Measurements from ENCODE around the gene UBTF. TPM values are rescaled to one million over a fixed set of nuclear protein-coding genes. Genes with fewer than 3 reads are reported as not detected.

UBTF gene, protein sequence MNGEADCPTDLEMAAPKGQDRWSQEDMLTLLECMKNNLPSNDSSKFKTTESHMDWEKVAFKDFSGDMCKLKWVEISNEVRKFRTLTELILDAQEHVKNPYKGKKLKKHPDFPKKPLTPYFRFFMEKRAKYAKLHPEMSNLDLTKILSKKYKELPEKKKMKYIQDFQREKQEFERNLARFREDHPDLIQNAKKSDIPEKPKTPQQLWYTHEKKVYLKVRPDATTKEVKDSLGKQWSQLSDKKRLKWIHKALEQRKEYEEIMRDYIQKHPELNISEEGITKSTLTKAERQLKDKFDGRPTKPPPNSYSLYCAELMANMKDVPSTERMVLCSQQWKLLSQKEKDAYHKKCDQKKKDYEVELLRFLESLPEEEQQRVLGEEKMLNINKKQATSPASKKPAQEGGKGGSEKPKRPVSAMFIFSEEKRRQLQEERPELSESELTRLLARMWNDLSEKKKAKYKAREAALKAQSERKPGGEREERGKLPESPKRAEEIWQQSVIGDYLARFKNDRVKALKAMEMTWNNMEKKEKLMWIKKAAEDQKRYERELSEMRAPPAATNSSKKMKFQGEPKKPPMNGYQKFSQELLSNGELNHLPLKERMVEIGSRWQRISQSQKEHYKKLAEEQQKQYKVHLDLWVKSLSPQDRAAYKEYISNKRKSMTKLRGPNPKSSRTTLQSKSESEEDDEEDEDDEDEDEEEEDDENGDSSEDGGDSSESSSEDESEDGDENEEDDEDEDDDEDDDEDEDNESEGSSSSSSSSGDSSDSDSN
- 22.2 and 28.6 TPM in 2 replicates for total RNA-seq

DNA sequence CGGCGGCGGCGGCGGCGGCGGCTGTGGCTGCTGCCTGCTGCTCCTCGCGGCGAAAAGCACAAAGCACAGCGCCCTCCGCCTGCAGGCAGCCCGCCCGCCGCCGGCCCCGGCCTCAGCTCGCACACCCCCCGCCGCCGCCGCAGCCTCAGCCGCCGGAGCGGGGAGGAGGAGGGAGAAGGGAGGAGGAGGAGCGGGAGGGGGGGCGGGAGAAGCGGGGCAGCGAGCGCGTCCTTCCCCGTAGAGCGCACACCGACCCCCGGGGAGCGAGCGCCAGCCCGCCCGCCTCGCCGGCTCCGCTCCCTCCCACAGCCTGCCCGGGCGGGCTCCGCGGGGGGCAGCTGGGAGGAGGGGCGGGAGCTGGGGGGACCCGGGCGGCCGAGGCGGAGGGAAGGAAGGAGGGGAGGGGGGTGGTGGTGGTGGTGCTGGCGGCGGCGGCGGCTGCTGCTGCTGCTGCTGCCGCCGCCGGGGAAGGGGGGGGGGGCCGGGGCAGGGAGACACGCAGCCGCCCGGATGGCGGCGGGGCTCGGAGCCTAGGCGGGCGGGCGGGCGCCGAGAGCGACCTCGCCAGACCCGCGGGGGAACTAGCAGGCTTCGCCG is at the start of gene UBTF:
TSS of gene UBTF (minus strand) at position 60 of the 597 bp plus-strand sequence. CDS start 1,446 bp downstream, outside the sequence.

DNA sequence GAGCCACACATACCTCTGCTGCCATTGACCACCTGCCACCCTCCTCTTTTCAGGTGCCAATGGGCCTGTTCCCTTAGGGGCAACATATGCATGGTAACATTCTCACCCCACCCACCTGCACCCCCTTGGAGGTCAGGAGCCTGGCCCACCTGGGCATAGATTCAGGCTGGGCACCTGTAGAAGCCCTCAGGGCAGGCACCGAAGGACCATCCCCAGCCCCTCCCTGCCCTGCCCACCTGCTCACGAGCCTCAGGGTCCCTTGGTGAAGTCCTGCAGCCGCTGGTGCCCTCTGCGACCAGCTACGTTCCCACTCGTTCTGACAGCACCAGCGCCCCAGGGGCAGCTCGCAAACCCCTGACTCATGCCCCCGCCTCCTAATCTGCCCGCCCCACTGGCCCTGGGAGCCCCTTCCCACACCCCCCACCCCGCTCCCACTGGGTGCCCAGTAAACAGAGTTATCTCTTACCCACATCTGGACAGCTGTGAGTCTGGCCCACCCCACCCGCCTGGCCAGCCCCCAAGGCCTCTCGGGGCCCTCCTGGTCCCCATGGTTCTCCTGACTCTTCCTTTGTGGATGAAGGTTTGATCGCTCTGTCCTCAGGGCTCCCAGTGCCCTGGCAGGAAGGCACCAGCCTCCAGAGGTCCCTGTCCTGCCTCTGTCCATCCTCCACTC is 48.5 kb upstream of the UBTF start, which contains the start of gene SLC4A1:
TSS of gene SLC4A1 (minus strand) at position 318 of the 673 bp plus-strand sequence. CDS start 5,269 bp downstream, outside the sequence.

DNA sequence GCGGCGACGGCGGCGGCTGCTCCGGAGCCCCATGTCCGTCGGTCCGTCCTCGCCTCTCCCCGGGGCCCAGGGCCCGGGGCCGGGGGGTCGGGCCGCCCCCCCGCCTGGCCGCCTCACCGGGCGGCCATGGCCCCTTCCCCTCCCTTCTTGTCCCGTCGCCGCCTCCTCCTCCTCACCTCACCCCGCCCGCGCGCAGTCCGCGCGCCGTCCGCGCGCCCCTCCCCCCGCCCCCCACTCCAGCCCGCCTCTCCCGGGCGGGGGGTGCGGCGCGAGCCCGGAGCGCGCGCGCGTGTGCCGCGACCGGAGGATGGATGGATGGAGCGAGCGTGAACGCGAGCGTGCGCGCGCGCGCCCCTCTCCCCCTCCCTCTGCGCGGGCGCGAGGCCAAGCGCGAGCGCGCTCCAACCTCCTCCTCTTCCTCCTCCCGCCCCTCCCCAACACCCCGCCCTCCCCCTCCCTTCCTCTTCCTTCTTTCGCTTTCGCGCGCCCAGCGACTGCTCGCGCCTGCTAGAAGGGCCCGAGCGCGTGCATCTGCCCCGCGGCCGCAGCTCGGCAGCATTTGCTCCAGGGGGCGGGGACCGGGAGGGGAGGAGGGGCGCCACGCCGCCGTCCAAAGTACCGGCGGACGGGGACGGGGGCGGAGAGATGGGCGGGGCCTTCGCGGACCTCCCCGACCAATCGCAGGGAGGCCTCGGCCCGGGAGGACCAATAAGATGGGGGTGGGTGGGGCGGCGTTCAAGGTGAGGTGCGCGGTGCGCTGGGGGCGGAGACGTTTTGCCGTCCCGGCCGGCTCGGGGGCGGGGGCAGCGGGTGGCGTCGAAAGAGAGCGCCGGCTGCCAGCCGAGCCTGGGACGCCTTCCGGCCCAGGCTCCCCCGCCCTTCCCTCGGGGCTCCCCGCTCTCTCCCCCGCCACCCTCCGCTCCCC is 19.7 kb downstream of the UBTF start, which contains the start of gene ATXN7L3:
TSS of gene ATXN7L3 (minus strand) at position 332 of the 925 bp plus-strand sequence. CDS start 1,814 bp downstream, outside the sequence.

DNA sequence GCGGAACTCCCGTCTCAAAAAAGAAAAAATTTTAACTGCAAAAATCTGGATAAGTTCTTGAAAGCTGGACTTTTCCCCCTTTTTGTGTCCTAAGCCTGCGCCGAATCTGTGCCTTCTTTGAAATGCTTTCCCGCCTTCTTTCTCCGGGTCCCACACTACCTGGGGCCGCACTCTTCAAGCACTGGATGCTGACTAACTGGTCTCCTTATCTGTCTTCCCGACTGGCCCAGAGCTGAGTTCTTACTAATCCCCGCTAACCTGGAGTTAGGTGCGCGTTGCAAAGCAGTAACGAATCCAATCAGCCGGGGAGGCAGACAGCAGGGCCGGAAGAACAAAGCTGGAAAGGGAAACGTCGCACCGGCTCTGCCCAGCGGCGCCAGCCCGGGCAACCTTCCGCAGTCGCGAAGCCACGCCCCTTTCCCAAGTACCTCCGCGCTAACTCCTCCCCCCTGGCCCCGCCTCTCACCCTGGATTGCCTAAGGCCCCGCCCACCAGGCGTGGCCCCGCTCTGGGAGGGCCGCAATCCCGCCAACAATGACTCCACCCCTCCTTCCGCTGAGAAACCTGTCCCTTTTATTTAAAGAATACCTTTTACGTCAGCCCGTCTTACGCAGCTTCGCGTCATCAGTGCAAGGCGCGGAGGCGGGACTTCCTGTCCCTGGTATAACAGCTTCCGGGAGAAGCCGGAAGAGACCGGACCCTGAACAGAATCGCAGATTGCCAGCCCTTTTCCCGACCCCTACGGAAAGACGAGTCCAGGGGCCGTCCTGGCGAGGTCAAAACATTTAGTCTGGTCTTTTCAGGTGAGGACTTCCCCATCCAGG is 33.0 kb downstream of the UBTF start, which contains the start of gene TMUB2:
TSS of gene TMUB2 (plus strand) at position 666 of the 824 bp plus-strand sequence. CDS start 737 bp downstream, outside the sequence.

DNA sequence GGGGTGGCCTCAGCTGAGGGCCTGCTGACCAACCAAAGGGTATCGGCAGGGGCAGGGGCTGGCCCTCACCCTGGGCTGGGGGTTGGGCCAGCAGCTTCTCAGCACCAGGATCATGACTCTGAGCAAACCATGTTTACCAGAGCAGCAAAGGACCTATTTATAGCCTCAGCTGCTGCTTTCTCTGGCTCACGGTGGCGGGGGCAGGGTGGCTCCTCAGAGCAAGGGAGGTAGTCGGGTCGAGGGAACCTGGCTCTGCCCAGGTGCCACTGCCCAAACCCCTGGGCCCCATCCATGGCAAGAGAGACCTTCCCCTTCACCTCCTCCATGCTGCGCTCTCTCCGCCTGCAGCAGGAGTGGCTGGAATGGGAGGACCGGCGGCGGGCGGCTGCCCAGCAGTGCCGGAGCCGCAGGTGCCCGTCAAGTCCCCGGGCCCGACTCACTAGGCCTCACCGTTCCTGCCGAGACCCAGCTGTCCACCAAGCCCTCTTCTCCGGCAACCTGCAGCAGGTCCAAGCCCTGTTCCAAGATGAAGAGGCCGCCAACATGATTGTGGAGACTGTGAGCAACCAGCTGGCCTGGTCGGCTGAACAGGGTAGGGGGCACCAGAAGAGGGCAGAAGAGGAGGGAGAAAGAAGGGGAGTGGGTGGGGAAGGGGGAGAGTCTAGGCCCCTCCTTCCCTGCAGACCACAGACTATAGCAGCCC is 48.8 kb downstream of the UBTF start, which contains the start of gene ASB16:
TSS of gene ASB16 (plus strand) at position 206 of the 703 bp plus-strand sequence. CDS start at position 292, 86 bp downstream.

Other genes starting within 250 kb of the UBTF start
- 31.1 and 33.7 TPM in 2 replicates for gene NAGS, start 215.1 kb downstream of the UBTF start, total RNA-seq
- gene TMEM101, start 204.7 kb downstream of the UBTF start, total RNA-seq, result 75.9 and 104 TPM in 2 replicates
- gene LSM12, start 153.0 kb downstream of the UBTF start, total RNA-seq, result 32.5 and 33.7 TPM in 2 replicates
- 6.2 and 13.7 TPM in 2 replicates for gene G6PC3, start 148.9 kb downstream of the UBTF start, total RNA-seq
- gene HDAC5, start 96.0 kb downstream of the UBTF start, total RNA-seq, result 28.4 and 39.4 TPM in 2 replicates
- 0.43 and 0.48 TPM in 2 replicates for gene HROB, start 77.7 kb downstream of the UBTF start, total RNA-seq
- not detected in 2 replicates for gene ASB16, start 49.0 kb downstream of the UBTF start, total RNA-seq
- 16.8 and 21.4 TPM in 2 replicates for gene TMUB2, start 32.7 kb downstream of the UBTF start, total RNA-seq
- 33.0 and 46.9 TPM in 2 replicates for gene ATXN7L3, start 19.8 kb downstream of the UBTF start, total RNA-seq
- gene SLC4A1, start 48.5 kb upstream of the UBTF start, total RNA-seq, result not detected in 2 replicates
- gene RUNDC3A, start 88.9 kb upstream of the UBTF start, total RNA-seq, result 0.21 and 0.96 TPM in 2 replicates
- gene SLC25A39, start 105.1 kb upstream of the UBTF start, total RNA-seq, result 111 and 155 TPM in 2 replicates
- 481 and 614 TPM in 2 replicates for gene GRN, start 125.6 kb upstream of the UBTF start, total RNA-seq
- gene FAM171A2, start 144.2 kb upstream of the UBTF start, total RNA-seq, result 1.5 and 3.6 TPM in 2 replicates
- not detected in 2 replicates for gene ITGA2B, start 170.0 kb upstream of the UBTF start, total RNA-seq